Measurements from ENCODE around the gene UBAC2.

The UBAC2 gene

GRCh38 chr13:99265821-99266426 is 65.3 kb downstream of the UBAC2 start:
- Histone ChIP-seq H3K27me3 (ENCODE audit: insufficient read depth, low read depth, severe bottlenecking) (no peaks in the 10 kb centered on the region), H3K27ac (no peak overlapping the region), H3K36me3 (peaks cover 11% of the 10 kb centered on the region), H3K4me3 (ENCODE audit: low read depth, low read length) (no peak overlapping the region), H3K9me3 (ENCODE audit: severe bottlenecking) (no peaks in the 10 kb centered on the region)
- DNase-seq = peak; percentile 30
- TF ChIP-seq CTCF (IDR thresholded peaks at IDR 0.05; ENCODE audit: low read depth, low read length) = peak; percentile 58

- no peaks in the 10 kb centered on the region for H3K9me3 ChIP-seq (ENCODE audit: severe bottlenecking)
- TF ChIP-seq CTCF (IDR thresholded peaks at IDR 0.05; ENCODE audit: low read depth, low read length) = no peak
- DNase-seq = no peak
- H3K27ac ChIP-seq = no peak overlapping the region
- no peaks in the 10 kb centered on the region for H3K27me3 ChIP-seq (ENCODE audit: insufficient read depth, low read depth, severe bottlenecking)
- peaks cover 8% of the 10 kb centered on the region for H3K36me3 ChIP-seq
- no peak overlapping the region for H3K4me3 ChIP-seq (ENCODE audit: low read depth, low read length)
These were observed 66.2 kb downstream of the UBAC2 start for GRCh38 chr13:99266827-99267226.

GRCh38 chr13:99267927-99268326 is 67.3 kb downstream of the UBAC2 start:
- H3K9me3 ChIP-seq (ENCODE audit: severe bottlenecking) = peaks cover 7% of the 10 kb centered on the region
- H3K4me3 ChIP-seq (ENCODE audit: low read depth, low read length) = no peak overlapping the region
- H3K36me3 ChIP-seq = peaks cover 6% of the 10 kb centered on the region

GRCh38 chr13:99268822-99269221 is 68.2 kb downstream of the UBAC2 start:
- Histone ChIP-seq H3K9me3 (ENCODE audit: severe bottlenecking) (peaks cover 7% of the 10 kb centered on the region), H3K27me3 (ENCODE audit: insufficient read depth, low read depth, severe bottlenecking) (no peaks in the 10 kb centered on the region), H3K4me3 (ENCODE audit: low read depth, low read length) (no peak overlapping the region), H3K27ac (no peak overlapping the region), H3K36me3 (peaks cover 3% of the 10 kb centered on the region)
- no peak for TF ChIP-seq CTCF (IDR thresholded peaks at IDR 0.05; ENCODE audit: low read depth, low read length)
- DNase-seq = no peak

More at GRCh38 chr13:99267927-99268326, 67.3 kb downstream of the UBAC2 start:
- no peak for TF ChIP-seq CTCF (IDR thresholded peaks at IDR 0.05; ENCODE audit: low read depth, low read length)
- H3K27me3 ChIP-seq (ENCODE audit: insufficient read depth, low read depth, severe bottlenecking) = no peaks in the 10 kb centered on the region
- no peak overlapping the region for H3K27ac ChIP-seq
- no peak for DNase-seq

GRCh38 chr13:99269627-99270241 is 69.1 kb downstream of the UBAC2 start:
- H3K27ac ChIP-seq = no peak overlapping the region
- peak; percentile 57 for TF ChIP-seq CTCF (IDR thresholded peaks at IDR 0.05; ENCODE audit: low read depth, low read length)
- peak; percentile 34 for DNase-seq
- peaks cover 7% of the 10 kb centered on the region for H3K9me3 ChIP-seq (ENCODE audit: severe bottlenecking)
- H3K4me3 ChIP-seq (ENCODE audit: low read depth, low read length) = no peak overlapping the region
- no peaks in the 10 kb centered on the region for H3K27me3 ChIP-seq (ENCODE audit: insufficient read depth, low read depth, severe bottlenecking)
- H3K36me3 ChIP-seq = peaks cover 3% of the 10 kb centered on the region

All from WERI-Rb-1 (cell line).